HG02870 (cell line): Measurements from ENCODE around the gene ATIC.

Experiments
- ATAC-seq: cut with Tn5 transposase; IDR thresholded peaks from one replicate; pipeline ENCODE4 v1.9.1; 2021; ENCODE audit warnings: mild to moderate bottlenecking, moderate library complexity; ENCODE audit not compliant: unreplicated experiment

ATIC gene

GRCh38 chr2:215311625-215312396, at the start of gene ATIC:
Gene ATIC (plus strand): TSS chr2:215312059. CDS start chr2:215312143, 84 bp downstream.
- ATAC-seq, result peak; percentile 99

- no peak for ATAC-seq
Observed at GRCh38 chr2:215262303-215262702, 49.6 kb upstream of the ATIC start.

- ATAC-seq, result no peak
Observed at GRCh38 chr2:215262741-215263362, 49.0 kb upstream of the ATIC start.

- no peak for ATAC-seq
Observed at GRCh38 chr2:215264374-215264773, 47.5 kb upstream of the ATIC start.

- ATAC-seq, result no peak
Observed at GRCh38 chr2:215269397-215270117, 42.3 kb upstream of the ATIC start.

- ATAC-seq, result no peak
Observed at GRCh38 chr2:215270118-215270451, 41.8 kb upstream of the ATIC start.

- ATAC-seq, result no peak
Observed at GRCh38 chr2:215271446-215271845, 40.4 kb upstream of the ATIC start.

GRCh38 chr2:215272918-215273317, 38.9 kb upstream of the ATIC start:
- ATAC-seq, result no peak

GRCh38 chr2:215274829-215275228, 37.0 kb upstream of the ATIC start:
- ATAC-seq, result no peak

- no peak for ATAC-seq
Observed at GRCh38 chr2:215275824-215276223, 36.0 kb upstream of the ATIC start.

GRCh38 chr2:215277944-215278343, 33.9 kb upstream of the ATIC start:
- no peak for ATAC-seq

GRCh38 chr2:215280326-215280725, 31.5 kb upstream of the ATIC start:
- ATAC-seq, result no peak

GRCh38 chr2:215283221-215283620, 28.6 kb upstream of the ATIC start:
- no peak for ATAC-seq

GRCh38 chr2:215286309-215286708, 25.6 kb upstream of the ATIC start:
- ATAC-seq, result no peak

GRCh38 chr2:215288112-215288815, 23.6 kb upstream of the ATIC start:
- no peak for ATAC-seq

GRCh38 chr2:215290980-215291599, 20.8 kb upstream of the ATIC start:
- ATAC-seq, result no peak

GRCh38 chr2:215293879-215294278, 18.0 kb upstream of the ATIC start:
- no peak for ATAC-seq

GRCh38 chr2:215299337-215299859, 12.5 kb upstream of the ATIC start:
- no peak for ATAC-seq

GRCh38 chr2:215301994-215302393, 9.9 kb upstream of the ATIC start:
- no peak for ATAC-seq

GRCh38 chr2:215311259-215311624, 617 bp upstream of the ATIC start:
- ATAC-seq, result peak; percentile 20

GRCh38 chr2:215313255-215313613, 1.4 kb downstream of the ATIC start:
- ATAC-seq, result no peak
